H7 (cell line): Measurements from ENCODE around the gene ADAMTS14. TPM values are rescaled to one million over a fixed set of nuclear protein-coding genes. Genes with fewer than 3 reads are reported as not detected.

ENCODE experiments used
- DNase-seq: peaks from one replicate; pipeline ENCODE4 v3.0.0; 2012
- H3K27me3 ChIP-seq: 2 replicates; pipeline ENCODE4 v1.6.0; 2011; ENCODE audit warnings: mild to moderate bottlenecking, low read length; ENCODE audit not compliant: control insufficient read depth, insufficient read depth
- H3K36me3 ChIP-seq: replicated peaks from 2 replicates; pipeline ENCODE4 v1.5.1; 2011; ENCODE audit warnings: low read length; ENCODE audit not compliant: control insufficient read depth, insufficient read depth
- H3K4me3 ChIP-seq: 2 replicates; pipeline ENCODE4 v1.5.1; 2011; ENCODE audit warnings: low read depth, mild to moderate bottlenecking, control low read depth, low read length, moderate library complexity; ENCODE audit not compliant: insufficient read depth
- total RNA-seq: library from RNA; depleted of rRNA; stranded (reverse); fragments of >200 nt; shearing (Covaris generic); gene quantifications from 2 replicates; pipeline ENCODE4 v1.2.3, GENCODE V29; 2014

Gene ADAMTS14
- total RNA-seq, 1 experiment from 2014 or later: 1.1 TPM

DNA sequence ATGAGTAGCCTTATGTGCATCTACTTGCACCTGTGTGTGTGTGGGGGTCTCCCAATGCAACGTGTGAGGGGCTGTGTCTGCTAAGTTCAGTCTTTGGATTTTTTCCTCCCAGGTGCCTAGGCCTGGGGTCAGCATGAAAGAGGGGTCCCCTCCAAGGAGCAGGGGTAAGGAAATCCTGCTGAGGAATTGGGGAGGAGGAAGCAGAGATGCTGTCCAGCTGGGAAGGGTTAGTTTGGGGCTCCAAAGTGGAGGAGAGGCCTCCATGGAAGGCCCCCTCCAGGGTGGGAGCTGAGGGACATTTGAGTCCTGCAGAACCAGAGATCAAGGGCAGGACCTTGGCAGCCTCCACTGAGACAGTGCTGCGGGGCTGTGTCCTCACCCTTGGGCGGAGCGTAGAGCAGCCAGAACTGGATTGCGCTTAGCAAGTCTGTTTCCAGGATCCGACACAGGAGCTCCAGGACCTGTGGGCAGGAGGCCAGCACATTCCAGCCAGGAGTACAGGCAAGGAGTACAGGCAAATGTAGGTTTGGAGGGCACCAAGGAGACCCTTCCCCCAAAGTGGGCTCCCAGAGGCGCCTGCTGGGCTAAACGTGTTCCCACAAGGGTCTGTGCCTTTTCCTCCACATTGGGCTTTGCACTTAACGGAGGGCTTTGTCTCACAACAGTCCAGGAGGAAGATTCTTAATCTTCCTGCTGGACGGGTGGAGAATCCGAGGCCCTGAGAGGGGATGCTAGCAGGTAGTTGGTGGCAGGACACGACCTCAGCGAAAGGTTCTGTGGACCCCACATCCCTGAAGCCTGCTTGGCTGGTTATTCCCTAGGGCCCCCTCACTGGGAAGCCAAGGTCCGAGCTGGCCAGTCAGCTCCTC is 102.7 kb downstream of the ADAMTS14 start:
- no peak overlapping the region for H3K4me3 ChIP-seq
- no peaks in the 10 kb centered on the region for H3K27me3 ChIP-seq
- no peaks in the 10 kb centered on the region for H3K36me3 ChIP-seq
- DNase-seq: peak; percentile 36

DNA sequence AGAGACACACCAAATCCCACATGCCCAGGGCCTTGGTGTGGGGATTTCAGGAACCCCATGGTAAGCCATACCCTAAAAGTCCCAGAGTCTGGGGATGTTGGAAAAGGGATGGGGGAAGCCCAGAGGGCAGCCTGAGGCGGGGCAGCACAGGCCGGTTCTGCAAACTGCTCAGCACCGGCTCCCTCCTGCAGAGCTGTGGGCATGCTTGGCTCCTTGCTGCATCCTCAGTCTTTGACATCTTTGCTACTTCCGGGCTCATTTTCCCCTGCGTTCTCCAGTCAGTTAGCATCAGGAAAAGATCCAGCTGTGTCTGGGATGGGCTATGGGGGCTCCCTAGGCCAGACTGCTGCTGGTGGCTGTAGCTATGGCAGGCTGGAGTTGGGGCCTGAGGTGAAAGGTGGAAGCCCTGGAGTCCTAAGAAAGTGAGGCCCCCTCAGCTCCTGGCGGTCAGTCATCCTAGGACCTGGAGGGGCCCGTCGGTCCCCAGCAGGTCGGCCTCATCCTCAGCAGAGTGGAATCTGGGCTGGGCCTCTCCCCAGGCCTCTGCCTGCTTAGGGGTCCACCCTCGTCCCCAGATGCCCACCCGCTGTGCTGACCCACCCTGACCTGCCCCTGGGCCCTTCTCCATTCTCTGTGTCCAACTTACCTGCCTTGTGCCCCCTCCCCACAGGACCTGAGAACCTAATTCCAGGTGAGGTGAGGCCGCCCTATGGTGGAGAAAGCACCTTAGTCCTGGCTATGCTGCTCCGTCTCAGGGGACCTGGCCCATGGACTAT is 103.6 kb downstream of the ADAMTS14 start:
- peak; percentile 41 for DNase-seq
- no peaks in the 10 kb centered on the region for H3K36me3 ChIP-seq
- no peak overlapping the region for H3K4me3 ChIP-seq
- H3K27me3 ChIP-seq: no peaks in the 10 kb centered on the region

DNA sequence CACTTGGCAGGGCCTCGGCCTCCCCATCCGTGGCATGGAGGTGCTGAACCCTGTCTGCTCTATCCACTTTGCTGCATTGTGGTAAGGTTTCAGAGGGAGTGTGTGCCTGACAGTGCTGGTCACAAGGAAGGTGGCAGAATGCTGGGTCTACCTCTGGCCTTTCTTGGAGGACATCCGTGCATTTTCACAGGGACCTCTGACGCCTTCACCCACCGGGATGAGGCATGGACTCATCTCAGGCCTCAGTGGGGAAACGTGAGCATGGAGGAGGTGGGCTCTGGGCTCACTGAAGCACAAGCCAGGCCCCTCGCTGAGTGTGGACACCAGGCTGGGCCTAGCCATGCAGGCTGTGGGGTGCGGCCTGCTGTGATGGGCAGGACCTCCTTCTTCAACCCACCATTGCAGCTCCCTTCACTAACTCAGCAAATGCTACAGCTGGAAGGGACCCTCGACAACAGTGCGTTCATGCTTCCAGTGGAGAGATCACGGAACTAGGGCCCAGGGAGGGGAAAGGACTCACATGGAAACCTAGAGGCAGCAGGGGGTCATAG is 104.2 kb downstream of the ADAMTS14 start:
- Histone ChIP-seq H3K4me3 (no peak overlapping the region), H3K36me3 (no peaks in the 10 kb centered on the region), H3K27me3 (no peaks in the 10 kb centered on the region)
- DNase-seq: peak; percentile 35

DNA sequence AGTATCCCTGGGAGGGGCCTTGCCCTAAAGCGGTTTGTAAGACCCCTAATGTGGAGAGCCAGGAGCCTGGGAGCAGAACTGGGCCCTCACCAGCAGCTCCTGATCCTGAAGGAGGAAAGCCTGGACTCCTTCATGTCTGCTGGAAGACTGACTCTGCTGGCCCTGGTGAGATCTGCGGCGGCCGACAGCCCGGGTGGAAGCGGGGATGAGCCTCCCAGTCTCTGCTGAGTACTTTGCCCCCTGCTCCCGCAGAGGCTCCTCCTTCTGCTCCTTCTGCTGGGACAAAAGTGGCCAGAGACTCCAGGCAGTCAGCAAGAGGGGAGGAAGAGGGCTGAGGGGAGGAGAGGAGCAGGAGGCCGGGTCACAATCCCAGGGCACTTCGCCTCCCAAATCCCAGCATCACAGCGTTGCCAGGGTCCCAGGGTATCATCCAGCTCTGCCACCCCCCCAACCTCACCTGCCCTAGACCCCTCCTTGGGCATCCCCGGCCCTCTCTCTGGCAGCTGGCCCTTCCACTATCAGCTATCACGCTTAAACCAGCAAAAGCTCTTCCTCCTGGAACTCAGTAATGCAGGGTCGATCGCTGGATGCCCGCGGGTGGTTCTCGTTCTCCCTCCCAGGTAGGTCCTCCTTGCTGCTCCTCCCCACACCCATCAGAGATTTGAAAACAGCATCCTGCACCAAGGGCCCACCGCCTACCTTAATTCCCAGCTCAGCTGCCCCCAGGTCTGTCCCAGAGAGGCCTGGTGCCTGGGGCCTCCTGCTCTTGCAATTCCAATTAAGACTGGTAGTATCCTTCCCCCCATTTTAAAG is 105.0 kb downstream of the ADAMTS14 start:
- no peak overlapping the region for H3K4me3 ChIP-seq
- H3K36me3 ChIP-seq: no peaks in the 10 kb centered on the region
- H3K27me3 ChIP-seq: no peaks in the 10 kb centered on the region
- no peak for DNase-seq

DNA sequence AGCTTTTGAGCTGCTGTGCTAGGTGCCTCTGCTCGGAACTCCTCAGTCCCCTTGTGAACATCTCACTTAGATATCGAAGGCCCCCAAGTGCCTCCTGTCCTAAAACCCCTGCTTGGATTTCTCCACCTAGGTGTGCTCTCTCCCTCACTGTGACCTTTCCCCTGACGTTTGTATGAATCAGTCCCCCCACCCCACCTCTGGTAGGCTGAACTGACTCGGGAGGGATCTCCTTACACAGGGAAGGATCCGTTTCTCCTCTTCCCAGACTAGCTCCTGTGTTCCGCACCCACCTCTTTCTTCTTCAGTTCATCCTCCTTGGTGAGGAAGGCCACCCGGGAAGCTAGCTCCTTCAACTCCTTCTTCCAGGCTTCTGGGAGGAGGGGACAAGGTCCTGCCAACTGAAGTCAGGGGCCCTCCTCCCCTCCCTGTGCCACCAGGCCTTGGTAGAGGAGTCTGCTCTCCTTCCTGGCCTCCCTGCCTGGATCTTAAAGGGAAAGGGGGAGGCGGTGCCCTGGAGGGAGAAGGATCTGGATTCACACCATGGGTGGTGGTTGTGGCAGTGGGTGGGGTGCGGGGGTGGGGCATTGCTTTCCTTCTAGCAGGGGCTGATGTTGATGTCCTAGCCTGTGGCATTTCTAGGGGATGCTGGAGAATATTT is 106.1 kb downstream of the ADAMTS14 start:
- Histone ChIP-seq H3K27me3 (no peaks in the 10 kb centered on the region), H3K4me3 (no peak overlapping the region), H3K36me3 (no peaks in the 10 kb centered on the region)
- peak; percentile 42 for DNase-seq

DNA sequence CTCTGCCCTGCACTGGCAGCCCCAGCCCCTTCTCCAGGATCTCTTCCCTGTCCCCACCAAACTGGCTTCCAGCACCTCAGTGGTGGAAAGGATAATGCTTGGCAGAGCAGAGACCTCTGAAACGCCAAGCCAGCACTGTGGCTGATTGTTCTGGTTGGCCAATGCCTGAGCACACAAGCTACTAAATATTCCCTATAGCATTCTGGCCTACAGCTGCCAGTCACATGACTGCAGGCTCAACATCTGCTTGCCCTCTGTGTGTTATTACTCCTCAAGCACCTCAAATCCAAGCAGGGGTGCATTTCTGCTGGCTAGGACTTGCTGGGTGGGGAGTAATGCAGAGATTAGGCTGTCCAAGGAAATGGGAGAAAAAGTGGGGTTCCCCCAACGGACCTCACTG is 106.8 kb downstream of the ADAMTS14 start:
- H3K27me3 ChIP-seq: no peaks in the 10 kb centered on the region
- no peak overlapping the region for H3K4me3 ChIP-seq
- no peaks in the 10 kb centered on the region for H3K36me3 ChIP-seq
- no peak for DNase-seq

DNA sequence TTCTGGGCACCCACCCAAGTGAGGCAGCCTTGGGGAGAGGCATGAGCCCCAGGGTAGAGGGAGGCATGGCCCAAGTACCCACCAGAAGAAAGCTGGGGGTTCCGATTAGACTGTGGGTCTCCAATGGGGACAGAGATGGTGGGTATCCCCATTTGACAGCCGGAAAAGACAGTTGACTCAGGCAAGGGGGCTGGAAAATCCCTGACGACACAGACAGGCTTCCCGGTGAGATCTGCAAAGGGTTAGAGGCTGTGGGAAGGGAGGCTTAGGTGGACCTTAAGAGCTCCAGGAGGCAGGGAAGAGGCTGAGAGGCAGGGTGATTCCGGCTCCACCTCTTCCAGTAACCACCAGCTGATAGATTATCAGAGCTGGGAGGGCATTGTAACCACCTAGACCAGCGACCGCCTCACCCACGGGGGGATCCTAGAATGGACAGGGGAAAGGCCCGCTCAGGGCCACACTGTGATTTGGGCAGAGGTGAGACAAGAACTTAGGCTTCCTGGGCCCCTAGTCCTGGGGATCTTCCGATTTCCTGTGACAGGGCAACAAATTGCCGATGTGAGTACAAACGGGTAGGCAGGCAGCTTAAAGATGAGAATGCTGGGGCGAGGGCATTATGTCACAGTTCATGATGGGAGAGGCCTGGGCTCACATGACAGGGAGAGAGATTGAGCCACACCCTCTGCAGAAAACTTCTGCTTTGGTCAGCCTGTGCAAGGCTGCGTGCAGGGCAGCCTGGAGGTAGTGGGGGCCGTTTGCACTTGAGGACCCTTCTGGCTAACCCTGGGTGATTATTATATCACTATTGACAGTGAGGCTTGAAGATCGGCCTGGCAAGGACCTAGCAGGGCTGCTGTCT is 107.4 kb downstream of the ADAMTS14 start:
- no peak overlapping the region for H3K4me3 ChIP-seq
- H3K36me3 ChIP-seq: no peaks in the 10 kb centered on the region
- no peaks in the 10 kb centered on the region for H3K27me3 ChIP-seq
- peak; percentile 13 for DNase-seq

DNA sequence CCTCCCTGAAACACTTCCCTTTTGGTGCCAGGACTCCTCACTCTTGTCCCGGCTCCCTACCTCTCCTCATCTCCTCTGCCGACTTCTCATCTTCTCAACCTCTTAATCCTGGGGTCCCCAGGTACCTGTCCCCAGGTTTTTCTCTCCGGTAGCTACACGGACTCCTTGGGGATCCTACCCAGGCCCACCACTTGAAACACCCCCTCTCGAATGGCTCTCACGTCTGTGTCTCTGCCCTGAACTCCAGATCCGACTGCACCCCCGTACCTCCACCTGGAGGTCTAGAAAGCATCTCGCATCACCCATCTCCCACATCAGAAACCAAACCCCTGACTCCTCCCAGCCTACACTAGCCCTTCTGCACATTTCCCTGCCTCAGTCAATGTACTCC is 108.1 kb downstream of the ADAMTS14 start:
- peak; percentile 19 for DNase-seq
- H3K4me3 ChIP-seq: no peak overlapping the region
- no peaks in the 10 kb centered on the region for H3K36me3 ChIP-seq
- H3K27me3 ChIP-seq: no peaks in the 10 kb centered on the region

DNA sequence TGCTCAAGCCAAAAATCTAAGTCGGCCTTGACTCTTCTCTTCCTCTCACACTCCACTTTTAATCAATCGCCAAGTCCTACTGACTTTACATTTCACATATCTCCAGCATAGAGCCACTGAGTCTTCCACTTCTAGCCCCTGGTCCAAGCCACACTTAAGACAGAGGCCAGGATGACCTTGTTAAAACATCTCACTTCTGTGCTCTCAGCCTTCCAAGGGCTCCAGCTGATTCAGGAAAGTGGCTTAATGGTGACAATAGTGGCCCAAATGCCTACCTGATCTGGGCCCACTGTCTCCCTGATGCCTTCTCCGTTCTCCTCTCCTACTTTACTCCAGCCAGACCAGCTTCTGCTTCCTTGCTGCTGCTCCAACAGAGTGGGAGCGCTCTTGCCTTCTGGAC is 108.5 kb downstream of the ADAMTS14 start:
- Histone ChIP-seq H3K27me3 (no peaks in the 10 kb centered on the region), H3K36me3 (no peaks in the 10 kb centered on the region), H3K4me3 (no peak overlapping the region)
- no peak for DNase-seq

DNA sequence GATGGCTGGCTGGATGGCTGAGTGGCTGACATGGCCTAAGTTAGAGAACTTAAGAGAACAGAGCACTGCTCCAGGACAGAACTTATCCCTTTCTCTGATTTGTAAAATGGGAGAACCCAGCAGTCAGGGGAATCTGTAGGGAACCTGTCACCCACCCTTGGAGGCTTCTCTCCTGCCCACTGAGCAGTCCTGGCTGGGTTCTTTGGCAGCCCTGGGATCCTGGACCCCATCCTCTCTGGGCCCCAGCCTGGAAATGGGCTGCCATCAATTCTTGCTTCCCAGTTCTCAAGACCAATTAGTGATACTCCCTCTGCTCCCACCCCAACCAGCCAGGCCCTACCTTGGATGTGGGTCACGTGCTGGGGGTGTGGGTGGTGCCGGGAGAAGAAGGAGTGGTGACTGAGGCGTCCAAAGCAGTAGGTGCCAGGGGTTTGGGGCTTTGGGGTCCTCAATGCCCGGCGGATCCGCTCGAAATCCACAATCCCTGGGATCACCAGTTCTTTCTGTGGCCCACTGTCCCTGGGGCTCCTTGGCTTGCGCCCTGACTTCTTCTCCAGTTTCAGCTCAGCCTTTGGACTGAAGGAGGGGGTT is 109.2 kb downstream of the ADAMTS14 start:
- Histone ChIP-seq H3K27me3 (no peaks in the 10 kb centered on the region), H3K4me3 (no peak overlapping the region), H3K36me3 (no peaks in the 10 kb centered on the region)
- DNase-seq: peak; percentile 16

DNA sequence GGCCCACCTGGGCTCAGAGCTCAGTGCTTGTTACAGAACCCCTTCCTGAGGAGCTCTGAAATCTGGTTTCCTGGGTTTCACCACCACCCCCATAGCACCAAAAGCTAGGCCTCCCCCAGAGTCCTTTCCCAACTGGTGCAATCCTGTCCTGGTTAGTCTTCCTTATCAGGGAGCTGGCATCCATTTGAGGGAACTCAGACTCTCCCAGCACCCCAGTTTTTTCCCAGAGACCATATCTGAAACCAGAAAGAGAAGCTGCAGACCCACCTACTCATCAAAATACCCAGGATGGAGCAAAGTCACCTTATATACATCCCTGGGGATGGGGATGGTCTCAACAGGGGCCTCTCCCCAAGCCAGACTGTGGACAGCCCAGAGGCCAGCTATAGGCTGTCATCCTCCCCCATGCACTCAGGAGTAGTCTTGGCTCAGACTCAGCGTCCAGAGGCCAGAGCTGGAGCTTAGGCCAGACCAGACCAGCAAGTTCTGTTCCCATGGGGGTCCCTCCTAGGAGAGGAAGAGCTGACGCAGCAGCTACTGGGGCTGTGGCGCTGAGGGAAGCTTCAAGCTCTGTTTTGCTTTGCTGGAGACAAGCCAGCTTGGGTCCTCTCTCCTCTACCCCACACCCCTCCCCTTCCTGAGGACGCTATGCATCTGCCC is 109.9 kb downstream of the ADAMTS14 start:
- Histone ChIP-seq H3K4me3 (no peak overlapping the region), H3K27me3 (no peaks in the 10 kb centered on the region), H3K36me3 (no peaks in the 10 kb centered on the region)
- peak; percentile 13 for DNase-seq

DNA sequence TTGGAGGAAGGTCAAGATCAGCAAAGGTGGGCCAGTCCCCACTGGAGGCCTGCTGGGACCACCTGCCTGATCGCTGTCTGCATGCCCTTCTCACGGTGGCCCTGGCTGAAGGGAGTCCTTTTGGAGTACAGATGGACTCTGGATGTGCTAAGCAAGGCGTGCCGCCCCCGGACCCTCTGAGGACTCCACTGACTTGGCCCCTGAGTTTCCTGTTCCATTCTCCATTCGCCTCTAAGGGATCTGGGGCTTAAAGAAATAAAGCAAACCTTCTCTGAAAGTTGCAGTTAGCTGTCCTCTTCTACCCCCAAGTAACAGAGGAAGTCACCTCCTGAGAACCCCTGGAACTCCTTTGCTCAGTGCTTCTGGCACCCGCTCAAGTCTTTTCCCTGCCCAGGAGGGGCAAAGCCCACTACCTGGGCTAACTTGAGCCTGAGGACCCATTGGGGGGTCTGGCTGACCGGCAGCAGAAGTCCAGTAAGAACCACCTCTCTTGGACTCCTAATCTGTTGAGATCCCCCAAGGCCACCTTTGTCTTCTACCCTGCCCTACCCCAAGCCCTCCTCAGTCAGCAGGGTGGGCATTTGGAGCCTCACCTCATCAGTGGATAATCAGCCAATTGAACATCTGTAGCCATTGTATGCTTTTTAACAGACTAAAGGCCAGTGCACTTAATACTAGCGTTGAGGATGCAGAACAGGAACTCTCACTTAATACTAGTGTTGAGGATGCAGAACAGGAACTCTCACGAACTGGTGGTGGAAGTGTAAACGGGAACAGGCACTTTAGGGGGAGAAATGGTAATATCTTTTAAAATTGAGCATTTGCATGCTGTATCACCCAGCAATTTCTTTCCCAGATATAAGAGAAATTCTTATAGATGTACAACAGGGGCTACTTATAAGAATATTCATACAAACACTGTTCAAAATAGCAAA is 110.7 kb downstream of the ADAMTS14 start:
- Histone ChIP-seq H3K4me3 (no peak overlapping the region), H3K27me3 (no peaks in the 10 kb centered on the region), H3K36me3 (no peaks in the 10 kb centered on the region)
- no peak for DNase-seq
